Germinal center (tissue), 1 donor: ENCODE measurements around the gene MDH1B.
"Not testable (repeated sequence)": the region's sequence is repeated elsewhere in the genome, so short reads cannot be mapped to it uniquely, and the experiment has no call there.

ENCODE experiments used
- DNase-seq: peaks from one replicate; pipeline ENCODE4 v3.0.0; 2012; ENCODE audit warnings: mixed read lengths, low spot score

The MDH1B gene

DNA sequence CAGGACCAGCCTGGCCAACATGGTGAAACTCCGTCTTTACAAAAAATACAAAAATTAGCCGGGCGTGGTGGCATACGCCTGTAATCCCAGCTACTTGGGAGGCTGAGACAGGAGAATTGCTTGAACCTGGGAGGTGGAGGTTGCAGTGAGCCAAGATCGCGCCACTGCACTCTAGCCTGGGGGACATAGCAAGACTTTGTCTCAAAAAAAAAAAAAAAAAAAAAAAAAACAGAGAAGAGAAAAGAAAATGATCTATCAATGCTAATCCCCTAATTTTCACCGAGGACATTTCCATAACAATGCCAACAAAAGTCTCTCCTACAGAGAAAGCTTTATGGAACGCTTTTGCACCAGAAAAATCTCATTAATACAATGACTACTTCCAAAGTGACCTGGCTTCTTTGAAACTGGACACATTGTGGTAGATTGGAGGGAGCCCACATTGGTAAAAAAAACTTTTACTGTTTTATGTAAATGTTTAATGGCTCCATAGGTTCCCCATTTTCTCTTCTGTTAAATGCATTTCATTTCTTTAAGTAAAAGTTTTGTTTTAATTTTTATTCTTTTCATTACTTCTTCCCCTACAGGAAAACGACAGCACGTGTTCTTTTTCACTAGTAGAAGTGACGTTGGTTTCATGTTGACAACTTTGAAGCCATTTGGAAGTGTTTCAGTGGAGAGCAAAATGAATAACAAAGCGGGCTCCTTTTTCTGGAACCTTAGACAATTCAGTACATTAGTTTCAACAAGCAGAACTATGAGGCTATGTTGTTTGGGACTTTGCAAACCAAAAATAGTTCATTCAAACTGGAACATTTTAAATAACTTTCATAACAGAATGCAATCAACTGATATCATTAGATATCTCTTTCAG, 1.2 kb upstream of the MDH1B start:
- no peak for DNase-seq

DNA sequence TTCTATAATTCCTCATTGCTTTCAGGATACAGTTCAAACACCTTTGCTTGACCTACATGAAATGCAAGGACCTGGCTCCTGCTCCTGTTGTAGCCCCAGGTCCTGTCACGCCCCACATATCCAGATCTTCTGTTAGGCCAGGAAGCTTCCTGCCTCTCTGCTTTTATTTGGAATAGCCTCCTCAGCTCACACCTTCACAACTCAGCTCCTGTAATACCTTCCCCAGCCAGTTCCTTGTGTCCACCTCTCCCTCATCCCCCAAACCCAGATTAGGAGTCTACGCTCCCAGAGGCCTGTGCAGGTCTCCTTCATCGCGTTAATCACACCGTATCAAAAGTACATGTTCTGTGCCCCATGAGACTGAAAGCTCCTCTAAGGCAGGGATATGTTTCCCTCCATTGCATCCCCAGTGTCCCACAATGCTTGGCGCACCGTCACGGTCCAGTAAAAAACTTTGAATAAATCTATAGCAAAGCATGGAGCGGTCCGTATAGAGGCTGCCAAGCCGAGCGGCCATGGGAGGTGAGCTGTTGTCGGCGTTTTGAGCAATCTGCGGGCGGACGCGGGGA, 371 bp downstream of the MDH1B start:
- DNase-seq, result no peak

DNA sequence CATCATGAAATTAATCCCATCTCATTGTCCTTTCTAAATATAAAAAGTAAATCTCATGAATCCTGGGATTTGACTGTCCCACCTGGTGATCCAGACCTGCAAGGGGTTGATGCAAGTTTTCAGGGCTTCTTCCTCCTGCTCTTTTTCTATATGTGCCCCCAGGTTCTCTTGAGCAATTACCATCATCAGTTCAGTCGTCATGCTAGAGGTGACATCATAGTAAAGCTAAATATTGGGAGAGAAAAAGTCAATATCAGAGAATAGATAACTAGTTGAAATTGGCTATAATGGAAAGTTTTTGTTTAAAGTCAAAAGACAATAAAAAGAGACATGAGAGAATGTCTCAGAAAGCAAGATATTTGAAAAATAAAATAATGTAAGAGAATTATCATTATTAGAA, 8.3 kb downstream of the MDH1B start:
- DNase-seq, result no peak

- DNase-seq, result no peak
Observed at GRCh38 chr2:206740800-206741199, 24.3 kb downstream of the MDH1B start.

DNA sequence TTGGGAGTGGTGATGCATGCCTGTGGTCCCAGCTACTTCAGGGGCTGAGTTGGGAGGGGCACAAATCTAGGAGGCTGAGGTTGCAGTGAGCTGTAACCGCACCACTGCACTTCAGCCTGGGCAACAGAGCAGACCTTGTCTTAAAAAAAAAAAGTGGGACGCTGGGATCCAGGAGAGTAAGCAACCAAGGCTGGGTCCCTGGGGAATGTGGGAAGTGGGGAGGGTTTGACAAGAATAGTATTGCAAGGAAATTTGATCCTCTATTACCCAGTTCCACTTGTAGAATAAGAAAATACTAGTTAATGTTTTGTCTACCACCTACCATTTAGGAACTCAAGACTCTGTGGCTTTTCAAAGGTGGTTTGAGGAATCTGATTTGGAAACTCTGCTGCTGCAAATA, 25.9 kb downstream of the MDH1B start:
- no peak for DNase-seq

GRCh38 chr2:206736935-206737334, 28.2 kb downstream of the MDH1B start:
- DNase-seq, result no peak

- no peak for DNase-seq
Observed at GRCh38 chr2:206733341-206733740, 31.8 kb downstream of the MDH1B start.

- no peak for DNase-seq
Observed at GRCh38 chr2:206728277-206729199, 36.6 kb downstream of the MDH1B start.

- no peak for DNase-seq
Observed at GRCh38 chr2:206727287-206727686, 37.8 kb downstream of the MDH1B start.

DNA sequence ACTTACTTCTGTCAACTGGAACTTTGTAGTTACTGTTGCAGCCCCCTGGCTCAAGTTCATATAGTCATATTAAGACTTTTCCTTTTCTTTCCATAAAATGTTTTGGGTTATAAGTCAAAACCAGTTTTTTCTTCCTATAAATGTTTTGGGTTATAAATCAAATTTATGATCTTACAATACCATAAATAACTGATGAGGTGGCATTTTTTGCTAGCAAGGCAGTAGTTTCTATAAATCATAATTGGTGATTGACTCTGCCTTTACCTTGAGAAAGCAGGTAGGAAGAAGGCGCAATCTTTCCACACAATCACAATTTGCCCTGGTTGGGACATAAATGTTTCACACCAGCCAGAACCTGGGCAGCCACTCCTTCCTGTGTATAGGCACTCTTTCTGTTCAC, 41.8 kb downstream of the MDH1B start:
- DNase-seq, result no peak

GRCh38 chr2:206721256-206721920, 43.7 kb downstream of the MDH1B start:
- no peak for DNase-seq

DNA sequence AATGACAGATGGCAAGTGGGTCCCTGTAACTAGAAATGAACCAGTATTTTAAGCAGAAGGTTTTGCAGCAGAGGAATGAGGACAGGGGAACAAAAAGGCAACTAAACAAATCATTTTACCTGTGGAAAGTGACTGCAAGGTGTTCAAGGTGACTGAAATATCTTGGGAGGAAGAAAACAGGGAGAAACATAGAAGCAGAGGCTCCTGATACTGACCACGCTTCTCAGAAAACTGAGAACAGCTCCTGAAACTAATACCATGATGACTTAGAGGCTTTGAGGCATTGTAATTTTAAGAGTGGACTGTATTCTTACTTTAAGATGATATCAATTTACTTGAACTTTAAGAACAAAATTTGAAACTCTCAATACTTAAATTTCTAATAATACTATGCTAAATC, 46.8 kb downstream of the MDH1B start, which contains the start of gene DYTN:
TSS of gene DYTN (minus strand) at position 101 of the 400 bp plus-strand sequence. CDS start 117 bp downstream, outside the sequence.
- DNase-seq, result no peak

- no peak for DNase-seq
Observed at GRCh38 chr2:206716623-206717022, 48.5 kb downstream of the MDH1B start.

GRCh38 chr2:206715183-206715582, 49.9 kb downstream of the MDH1B start:
- DNase-seq, result not testable (repeated sequence)

DNA sequence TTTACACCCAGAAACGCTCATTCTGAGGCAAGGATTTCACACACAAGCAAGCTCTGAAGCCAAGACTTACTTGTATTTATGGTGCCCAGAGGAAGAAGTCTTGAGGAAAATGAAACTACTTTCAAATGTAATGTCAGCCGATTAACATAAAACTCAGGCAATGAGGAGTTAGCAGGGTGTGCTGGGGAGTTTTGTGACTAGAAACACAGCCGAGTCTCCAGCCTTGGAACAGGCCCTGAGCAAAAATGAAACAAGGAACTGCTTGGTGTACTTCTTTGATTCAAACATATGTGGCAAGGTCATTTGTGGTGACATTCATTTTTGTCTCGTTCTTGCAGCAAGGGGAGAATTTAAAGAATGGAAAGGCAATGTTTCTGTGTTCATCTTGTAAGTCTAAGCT, 51.4 kb downstream of the MDH1B start:
- DNase-seq, result no peak

- DNase-seq, result no peak
Observed at GRCh38 chr2:206708286-206708685, 56.8 kb downstream of the MDH1B start.

DNA sequence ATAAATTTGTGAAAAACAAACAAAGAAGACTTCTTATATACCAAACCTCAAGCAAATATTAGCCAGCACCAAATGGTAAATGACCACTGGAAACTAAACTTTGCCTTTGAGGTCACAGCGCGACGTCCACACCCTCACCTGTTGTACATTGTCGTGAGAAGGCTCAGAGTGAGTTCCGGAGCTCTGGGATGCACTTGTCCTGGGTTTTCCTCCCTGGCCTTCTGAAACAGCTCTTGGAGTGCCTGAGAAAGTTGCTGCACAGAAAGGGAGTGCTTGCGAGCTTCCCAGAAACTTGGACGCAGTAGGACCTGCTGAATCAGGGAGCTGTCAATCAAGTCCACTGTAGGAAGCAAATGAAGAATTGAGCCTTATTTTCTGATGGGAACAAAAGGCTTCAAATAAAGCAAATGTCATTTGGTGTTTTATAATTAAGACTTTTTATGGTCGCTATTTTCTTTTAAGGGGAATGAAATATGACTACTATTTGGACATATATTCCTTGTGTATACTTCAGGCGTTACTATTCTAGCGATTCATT, 57.9 kb downstream of the MDH1B start:
- DNase-seq, result no peak

DNA sequence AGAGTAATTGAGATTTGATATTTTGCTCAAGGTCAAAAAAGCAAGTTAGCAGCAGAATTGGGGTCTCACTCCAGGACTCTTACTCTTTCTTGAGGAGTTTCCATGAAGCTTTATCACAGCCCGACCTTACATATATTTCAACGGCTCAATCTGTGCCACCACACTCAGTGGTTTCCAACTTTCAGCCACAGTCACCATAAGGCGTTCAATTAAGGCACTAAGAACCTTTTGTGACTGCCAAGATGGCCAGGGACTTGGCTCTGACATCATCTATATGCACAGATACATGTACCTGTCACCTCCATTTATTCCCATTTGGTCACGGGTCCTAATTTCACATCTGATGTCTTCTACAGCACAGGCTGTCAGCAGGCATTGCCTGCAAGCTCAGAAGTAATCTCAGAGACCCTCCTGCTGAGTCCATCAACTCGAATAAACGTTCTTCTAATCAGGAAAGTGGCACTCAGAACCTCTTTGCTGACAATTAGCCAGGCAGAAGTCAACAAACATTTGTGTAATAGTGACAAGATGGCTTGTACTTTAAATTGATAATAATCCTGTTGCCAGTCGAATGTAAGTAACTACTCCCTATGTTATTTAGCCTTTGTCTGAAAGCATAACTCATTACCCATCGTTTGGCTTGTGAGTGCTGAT, 63.0 kb downstream of the MDH1B start:
- DNase-seq, result no peak

GRCh38 chr2:206700156-206700555, 65.0 kb downstream of the MDH1B start:
- DNase-seq, result no peak

DNA sequence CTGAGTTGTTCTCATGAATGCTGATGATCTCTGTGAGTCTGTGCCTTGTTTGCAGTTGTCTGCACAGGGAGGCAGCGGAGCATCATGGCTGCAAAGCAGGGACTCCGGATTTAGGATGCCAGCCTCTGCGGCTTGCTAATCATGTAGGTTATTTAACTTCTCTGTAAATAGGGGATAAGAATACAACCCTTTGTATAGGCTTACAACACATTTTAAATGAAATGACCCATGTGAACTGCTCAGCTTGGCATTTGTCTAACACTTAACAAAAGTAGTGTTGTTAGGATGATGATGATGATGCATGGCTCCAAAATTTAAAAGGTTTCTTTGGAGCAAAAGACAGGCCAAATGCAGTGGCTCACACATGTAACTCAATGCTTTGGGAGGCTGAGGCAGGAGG, 66.3 kb downstream of the MDH1B start:
- DNase-seq, result no peak

DNA sequence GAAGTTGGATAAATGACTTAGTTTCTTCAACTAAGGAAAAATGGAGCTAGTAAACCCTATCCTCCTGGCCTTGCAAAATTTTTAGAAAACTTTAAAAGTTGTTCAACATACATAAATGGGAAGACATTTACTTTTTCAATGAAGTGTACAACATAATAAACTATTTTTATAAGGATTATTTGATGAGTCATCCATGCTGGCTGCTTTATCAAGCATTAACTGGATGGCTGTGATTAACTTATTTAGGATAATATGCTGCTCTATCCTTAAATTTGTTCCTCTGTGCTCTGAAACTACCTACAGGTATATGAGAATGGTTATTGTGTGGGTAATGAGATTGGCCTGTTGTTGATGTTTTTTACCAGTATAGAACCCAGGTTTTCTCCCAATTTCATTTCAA, 68.2 kb downstream of the MDH1B start:
- DNase-seq, result no peak
